DOHH2 (cell line): ENCODE data around the gene SOBP.

Experiments used
- CTCF ChIP-seq: fragments of 200-600 bp; sonication (generic); IDR thresholded peaks from one replicate; pipeline ENCODE4 v1.5.1; 2014; ENCODE audit warnings: antibody characterized with exemption, mild to moderate bottlenecking, low read depth, low read length; ENCODE audit not compliant: poor library complexity, severe bottlenecking
- EZH2phosphoT487 ChIP-seq: fragments of 200-600 bp; sonication (generic); IDR thresholded peaks from 2 replicates; pipeline ENCODE4 v1.6.1; 2017; ENCODE audit warnings: borderline replicate concordance, mild to moderate bottlenecking, antibody characterized with exemption, low read length, moderate library complexity, mixed read lengths

DNA sequence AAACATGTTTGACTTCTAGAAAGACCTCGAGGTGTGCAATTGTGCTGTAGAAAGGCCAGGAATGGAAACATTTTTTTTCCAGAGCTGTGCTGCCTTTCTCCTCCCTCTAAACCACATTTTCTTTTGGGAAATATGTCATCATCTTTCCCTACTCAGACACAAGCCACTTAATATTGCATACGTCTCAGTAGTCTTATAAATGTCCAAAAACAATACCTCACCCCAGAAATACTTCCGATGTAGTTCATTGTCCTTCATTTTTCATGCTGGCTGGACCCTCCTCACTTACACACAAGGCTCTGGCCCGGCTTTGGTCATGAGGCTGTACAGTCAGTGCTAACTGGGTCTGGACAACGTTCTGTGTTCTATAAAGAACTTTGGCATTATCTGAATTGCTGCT lies 207.8 kb downstream of the SOBP start:
- no peak for TF ChIP-seq EZH2phosphoT487
- no peak for TF ChIP-seq CTCF
